ENCODE results near the gene RYR2.

DNA sequence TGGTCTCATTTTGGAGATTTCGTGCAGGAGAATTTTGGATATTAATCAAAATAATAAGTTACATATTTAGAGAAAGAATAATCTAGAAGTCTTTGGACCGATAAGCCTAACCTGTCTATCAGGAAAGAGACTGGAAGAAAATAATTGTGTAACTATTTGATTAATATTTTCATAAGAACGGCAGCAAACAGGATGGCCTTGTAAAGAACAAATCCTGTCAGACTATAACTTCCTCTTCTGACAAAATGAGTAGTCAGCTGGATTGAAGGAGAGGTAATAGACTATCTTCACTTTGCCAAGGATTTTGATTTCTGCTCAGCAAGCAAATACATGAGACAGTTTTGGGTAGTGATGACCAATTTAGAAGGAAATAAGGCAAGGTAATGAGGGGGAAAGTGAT, 12.7 kb upstream of the RYR2 start:
- no peak for TF ChIP-seq EZH2phosphoT487 (IDR thresholded peaks at IDR 0.05; ENCODE audit: insufficient read depth, low read depth)
- no peak for TF ChIP-seq EZH2 (IDR thresholded peaks at IDR 0.05; ENCODE audit: insufficient read depth, poor library complexity, severe bottlenecking)
